ENCODE data around the gene GTPBP6. TPM values are rescaled to one million over a fixed set of nuclear protein-coding genes. Genes with fewer than 3 reads are reported as not detected.

Gene GTPBP6
- total RNA-seq, 1 experiment from 2014 or later = 41.6 TPM

DNA sequence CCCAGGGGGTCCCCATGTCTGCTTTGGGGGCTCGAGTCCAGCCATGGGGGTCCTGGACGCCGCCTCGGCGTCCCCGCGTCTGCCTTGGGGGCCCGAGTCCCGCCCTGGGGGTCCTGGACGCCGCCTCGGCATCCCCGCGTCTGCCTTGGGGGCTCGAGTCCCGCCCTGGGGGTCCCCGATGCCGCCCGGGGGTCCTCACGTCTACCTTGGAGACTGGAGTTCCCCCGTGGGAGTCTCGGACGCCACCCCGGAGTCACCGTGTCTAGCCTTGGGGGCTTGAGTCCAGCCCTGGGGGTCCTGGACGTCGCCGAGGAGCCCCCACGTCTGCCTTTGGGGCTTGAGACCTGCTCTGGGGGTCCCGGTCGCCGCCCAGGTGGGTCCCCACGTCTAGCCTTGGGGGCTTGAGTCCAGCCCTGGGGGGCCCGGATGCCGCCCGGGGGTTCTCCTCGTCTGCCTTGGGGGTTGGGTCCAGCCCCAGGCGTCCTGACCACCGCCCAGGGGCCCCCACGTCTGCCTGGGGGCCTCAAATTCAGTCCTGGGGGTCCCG is 1.1 kb upstream of the GTPBP6 start:
- Histone ChIP-seq H3K4me2 (ENCODE audit: low read length) (peak overlapping the region; percentile 81), H3K9me2 (ENCODE audit: insufficient read depth) (no peaks in the 10 kb centered on the region), H3K9ac (ENCODE audit: low read length) (peak overlapping the region; percentile 93), H3K27ac (ENCODE audit: low read depth, low read length) (peak overlapping the region; percentile 85), H3K79me2 (ENCODE audit: insufficient read depth, low read length) (peaks cover 13% of the 10 kb centered on the region; the same call in 1 of the 2 replicates), H3K4me3 (replicated peaks in 1 of 2; ENCODE audit: low read depth in 1 of 2, low read length in 2 of 2) (peak overlapping the region; percentile 72 to 76), H3K4me1 (ENCODE audit: control insufficient read depth in 1 of 2, insufficient read depth in 2 of 2, low read length in 2 of 2) (peaks cover 3 to 27% of the 10 kb centered on the region in 2 experiments), H2AFZ (ENCODE audit: low read depth, low read length, poor library complexity, severe bottlenecking) (no peak overlapping the region), H3K9me3 (ENCODE audit: control insufficient read depth in 1 of 2, insufficient read depth in 1 of 2, low read depth in 1 of 2, low read length in 2 of 2) (no peaks in the 10 kb centered on the region), H3K27me3 (ENCODE audit: insufficient read depth, low read length) (no peaks in the 10 kb centered on the region), H3K36me3 (ENCODE audit: control insufficient read depth in 1 of 2, insufficient read depth in 2 of 2, low read length in 2 of 2) (no peaks in the 10 kb centered on the region), H4K20me1 (ENCODE audit: insufficient read depth) (no peaks in the 10 kb centered on the region)
- CTCF ChIA-PET = no interaction called here
- no TSS peak for BruUV-seq (replicated peaks)
- ATAC-seq (no peak), DNase-seq (ENCODE audit: low read depth, low spot score) (no peak)
- POLR2A ChIA-PET = no interaction called here
- RAD21 ChIA-PET (ENCODE audit: low non-redundant PET in 1 of 2, low total read pairs in 2 of 2, uncharacterized antibody in 2 of 2, unreplicated experiment in 2 of 2) = no interaction called here
- intact Hi-C loops (cut with micrococcal nuclease) = loop anchor here (5.0 kb wide), 1 partner anchor 42 kb away; no protein-coding TSS in a partner anchor
- no peak for TF ChIP-seq SP1 (IDR thresholded peaks at IDR 0.05; ENCODE audit: low read depth)
- no peak for TF ChIP-seq SIN3A (IDR thresholded peaks at IDR 0.05; ENCODE audit: low read depth)
- TF ChIP-seq, protein P1, sequence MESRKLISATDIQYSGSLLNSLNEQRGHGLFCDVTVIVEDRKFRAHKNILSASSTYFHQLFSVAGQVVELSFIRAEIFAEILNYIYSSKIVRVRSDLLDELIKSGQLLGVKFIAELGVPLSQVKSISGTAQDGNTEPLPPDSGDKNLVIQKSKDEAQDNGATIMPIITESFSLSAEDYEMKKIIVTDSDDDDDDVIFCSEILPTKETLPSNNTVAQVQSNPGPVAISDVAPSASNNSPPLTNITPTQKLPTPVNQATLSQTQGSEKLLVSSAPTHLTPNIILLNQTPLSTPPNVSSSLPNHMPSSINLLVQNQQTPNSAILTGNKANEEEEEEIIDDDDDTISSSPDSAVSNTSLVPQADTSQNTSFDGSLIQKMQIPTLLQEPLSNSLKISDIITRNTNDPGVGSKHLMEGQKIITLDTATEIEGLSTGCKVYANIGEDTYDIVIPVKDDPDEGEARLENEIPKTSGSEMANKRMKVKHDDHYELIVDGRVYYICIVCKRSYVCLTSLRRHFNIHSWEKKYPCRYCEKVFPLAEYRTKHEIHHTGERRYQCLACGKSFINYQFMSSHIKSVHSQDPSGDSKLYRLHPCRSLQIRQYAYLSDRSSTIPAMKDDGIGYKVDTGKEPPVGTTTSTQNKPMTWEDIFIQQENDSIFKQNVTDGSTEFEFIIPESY (IDR thresholded peaks at IDR 0.05; ENCODE audit: extremely low read depth, insufficient replicate concordance, low read length) = no peak
- TF ChIP-seq EGR1 (IDR thresholded peaks at IDR 0.05; ENCODE audit: low read depth) = no peak
- no peak for TF ChIP-seq JUND (IDR thresholded peaks at IDR 0.05)
- TF ChIP-seq RAD21 (IDR thresholded peaks at IDR 0.05; ENCODE audit: low read depth) = no peak
- TF ChIP-seq POLR2AphosphoS5 (IDR thresholded peaks at IDR 0.05; ENCODE audit: low read depth, low read length) = no peak
- TF ChIP-seq POLR2A (IDR thresholded peaks at IDR 0.05; ENCODE audit: borderline replicate concordance, extremely low read depth, insufficient read depth, insufficient read length) = no peak
- TF ChIP-seq, protein P2, sequence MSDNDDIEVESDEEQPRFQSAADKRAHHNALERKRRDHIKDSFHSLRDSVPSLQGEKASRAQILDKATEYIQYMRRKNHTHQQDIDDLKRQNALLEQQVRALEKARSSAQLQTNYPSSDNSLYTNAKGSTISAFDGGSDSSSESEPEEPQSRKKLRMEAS (IDR thresholded peaks at IDR 0.05) = no peak
- no peak for TF ChIP-seq FOSL1 (IDR thresholded peaks at IDR 0.05; ENCODE audit: low read depth)
- TF ChIP-seq ZNF274 (IDR thresholded peaks at IDR 0.05; ENCODE audit: low read depth, low read length) = no peak
- TF ChIP-seq, protein P3, sequence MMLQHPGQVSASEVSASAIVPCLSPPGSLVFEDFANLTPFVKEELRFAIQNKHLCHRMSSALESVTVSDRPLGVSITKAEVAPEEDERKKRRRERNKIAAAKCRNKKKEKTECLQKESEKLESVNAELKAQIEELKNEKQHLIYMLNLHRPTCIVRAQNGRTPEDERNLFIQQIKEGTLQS (IDR thresholded peaks at IDR 0.05) = no peak
- TF ChIP-seq ZFX (IDR thresholded peaks at IDR 0.05) = no peak
- TF ChIP-seq SRF (IDR thresholded peaks at IDR 0.05; ENCODE audit: low read depth) = no peak
- TF ChIP-seq CEBPB (IDR thresholded peaks at IDR 0.05; ENCODE audit: low read depth) = no peak

Measured in HCT116 (cell line).